ENCODE measurements around the gene NNMT.

- TF ChIP-seq CTCF (IDR thresholded peaks at IDR 0.05; ENCODE audit: low read length), result no peak
- TF ChIP-seq EZH2 (IDR thresholded peaks at IDR 0.05; ENCODE audit: borderline replicate concordance, low read length), result no peak
Measured at GRCh38 chr11:114271316-114271715, 24.9 kb upstream of the NNMT start.
